ENCODE measurements around the gene MYCBPAP. TPM values are rescaled to one million over a fixed set of nuclear protein-coding genes. Genes with fewer than 3 reads are reported as not detected.

MYCBPAP gene
- total RNA-seq, 1 experiment from 2014 or later, result not detected

- TF ChIP-seq ELF1 (IDR thresholded peaks at IDR 0.05; ENCODE audit: borderline replicate concordance, low read depth) (no peak), CBX3 (IDR thresholded peaks at IDR 0.05; ENCODE audit: low read depth) (no peak), SRF (IDR thresholded peaks at IDR 0.05; ENCODE audit: low read depth) (no peak), ATF3 (IDR thresholded peaks at IDR 0.05) (no peak), SP1 (IDR thresholded peaks at IDR 0.05; ENCODE audit: low read depth) (no peak)
Observed at GRCh38 chr17:50487213-50488096, 20.8 kb upstream of the MYCBPAP start (continued).

DNA sequence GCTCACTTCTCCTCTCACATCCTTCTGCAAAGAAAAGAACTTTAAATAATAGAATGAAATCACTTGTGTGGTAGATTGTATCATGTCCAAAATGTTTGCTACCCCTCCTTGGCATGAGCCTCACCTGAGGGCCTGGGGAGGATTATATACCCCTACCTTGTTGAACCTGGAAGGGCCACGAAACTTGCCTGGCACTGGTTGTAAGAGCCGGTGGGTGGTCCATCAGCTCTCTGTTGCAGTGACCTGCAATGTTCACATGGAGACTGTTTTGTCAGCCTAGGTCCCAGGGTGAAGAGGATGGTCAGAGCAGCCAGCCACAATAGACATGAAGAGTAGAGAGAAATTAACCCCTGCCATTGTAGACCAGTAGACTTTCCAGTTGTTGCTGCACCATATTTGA, 19.4 kb upstream of the MYCBPAP start:
- Histone ChIP-seq H3K36me3 (ENCODE audit: control insufficient read depth in 1 of 2, insufficient read depth in 2 of 2, low read length in 2 of 2) (peaks cover 11 to 21% of the 10 kb centered on the region in 2 experiments), H3K4me3 (replicated peaks in 1 of 2; ENCODE audit: low read depth in 1 of 2, low read length in 2 of 2) (no peak overlapping the region), H3K27ac (ENCODE audit: low read depth, low read length) (no peak overlapping the region), H3K4me1 (ENCODE audit: control insufficient read depth in 1 of 2, insufficient read depth in 2 of 2, low read length in 2 of 2) (peaks cover 3 to 17% of the 10 kb centered on the region in 2 experiments; a peak in 3 of 4 replicates), H3K9me2 (ENCODE audit: insufficient read depth) (no peaks in the 10 kb centered on the region), H2AFZ (ENCODE audit: low read depth, low read length, poor library complexity, severe bottlenecking) (no peak overlapping the region), H3K4me2 (ENCODE audit: low read length) (no peak overlapping the region), H3K9me3 (ENCODE audit: control insufficient read depth in 1 of 2, insufficient read depth in 1 of 2, low read depth in 1 of 2, low read length in 2 of 2) (no peaks in the 10 kb centered on the region), H4K20me1 (ENCODE audit: insufficient read depth) (no peaks in the 10 kb centered on the region), H3K79me2 (ENCODE audit: insufficient read depth, low read length) (no peaks in the 10 kb centered on the region), H3K27me3 (ENCODE audit: insufficient read depth, low read length) (no peaks in the 10 kb centered on the region), H3K9ac (ENCODE audit: low read length) (no peak overlapping the region)
- ChIA-PET CTCF (interaction anchor here (1.0 kb wide), 1 partner anchor 364 kb away, joined by 3 read pairs; no protein-coding TSS in a partner anchor), POLR2A (no interaction called here), RAD21 (ENCODE audit: low non-redundant PET in 1 of 2, low total read pairs in 2 of 2, uncharacterized antibody in 2 of 2, unreplicated experiment in 2 of 2) (no interaction called here)
- no TSS peak for BruUV-seq (replicated peaks)
- ATAC-seq (no peak), DNase-seq (ENCODE audit: low read depth, low spot score) (no peak)
- intact Hi-C loops (cut with micrococcal nuclease), result no loop called here
- TF ChIP-seq, protein P1, sequence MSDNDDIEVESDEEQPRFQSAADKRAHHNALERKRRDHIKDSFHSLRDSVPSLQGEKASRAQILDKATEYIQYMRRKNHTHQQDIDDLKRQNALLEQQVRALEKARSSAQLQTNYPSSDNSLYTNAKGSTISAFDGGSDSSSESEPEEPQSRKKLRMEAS (IDR thresholded peaks at IDR 0.05), result no peak
- TF ChIP-seq ATF3 (IDR thresholded peaks at IDR 0.05) (no peak), POLR2AphosphoS5 (IDR thresholded peaks at IDR 0.05; ENCODE audit: low read depth, low read length) (no peak), EZH2 (IDR thresholded peaks at IDR 0.05) (no peak), TCF7L2 (IDR thresholded peaks at IDR 0.05; ENCODE audit: borderline replicate concordance, extremely low read depth, insufficient read depth, insufficient read length) (no peak), CEBPB (IDR thresholded peaks at IDR 0.05; ENCODE audit: low read depth) (no peak), EZH2phosphoT487 (IDR thresholded peaks at IDR 0.05; ENCODE audit: borderline replicate concordance) (no peak), ZNF274 (IDR thresholded peaks at IDR 0.05; ENCODE audit: low read depth, low read length) (no peak), JUND (IDR thresholded peaks at IDR 0.05) (no peak), SRF (IDR thresholded peaks at IDR 0.05; ENCODE audit: low read depth) (no peak), SP1 (IDR thresholded peaks at IDR 0.05; ENCODE audit: low read depth) (no peak), POLR2A (IDR thresholded peaks at IDR 0.05; ENCODE audit: borderline replicate concordance, extremely low read depth, insufficient read depth, insufficient read length) (no peak), SIN3A (IDR thresholded peaks at IDR 0.05; ENCODE audit: low read depth) (no peak), ELF1 (IDR thresholded peaks at IDR 0.05; ENCODE audit: borderline replicate concordance, low read depth) (no peak), YY1 (IDR thresholded peaks at IDR 0.05; ENCODE audit: extremely low read depth, insufficient replicate concordance, low read depth, low read length) (no peak), CBX3 (IDR thresholded peaks at IDR 0.05; ENCODE audit: low read depth) (no peak)
- TF ChIP-seq, protein P2, sequence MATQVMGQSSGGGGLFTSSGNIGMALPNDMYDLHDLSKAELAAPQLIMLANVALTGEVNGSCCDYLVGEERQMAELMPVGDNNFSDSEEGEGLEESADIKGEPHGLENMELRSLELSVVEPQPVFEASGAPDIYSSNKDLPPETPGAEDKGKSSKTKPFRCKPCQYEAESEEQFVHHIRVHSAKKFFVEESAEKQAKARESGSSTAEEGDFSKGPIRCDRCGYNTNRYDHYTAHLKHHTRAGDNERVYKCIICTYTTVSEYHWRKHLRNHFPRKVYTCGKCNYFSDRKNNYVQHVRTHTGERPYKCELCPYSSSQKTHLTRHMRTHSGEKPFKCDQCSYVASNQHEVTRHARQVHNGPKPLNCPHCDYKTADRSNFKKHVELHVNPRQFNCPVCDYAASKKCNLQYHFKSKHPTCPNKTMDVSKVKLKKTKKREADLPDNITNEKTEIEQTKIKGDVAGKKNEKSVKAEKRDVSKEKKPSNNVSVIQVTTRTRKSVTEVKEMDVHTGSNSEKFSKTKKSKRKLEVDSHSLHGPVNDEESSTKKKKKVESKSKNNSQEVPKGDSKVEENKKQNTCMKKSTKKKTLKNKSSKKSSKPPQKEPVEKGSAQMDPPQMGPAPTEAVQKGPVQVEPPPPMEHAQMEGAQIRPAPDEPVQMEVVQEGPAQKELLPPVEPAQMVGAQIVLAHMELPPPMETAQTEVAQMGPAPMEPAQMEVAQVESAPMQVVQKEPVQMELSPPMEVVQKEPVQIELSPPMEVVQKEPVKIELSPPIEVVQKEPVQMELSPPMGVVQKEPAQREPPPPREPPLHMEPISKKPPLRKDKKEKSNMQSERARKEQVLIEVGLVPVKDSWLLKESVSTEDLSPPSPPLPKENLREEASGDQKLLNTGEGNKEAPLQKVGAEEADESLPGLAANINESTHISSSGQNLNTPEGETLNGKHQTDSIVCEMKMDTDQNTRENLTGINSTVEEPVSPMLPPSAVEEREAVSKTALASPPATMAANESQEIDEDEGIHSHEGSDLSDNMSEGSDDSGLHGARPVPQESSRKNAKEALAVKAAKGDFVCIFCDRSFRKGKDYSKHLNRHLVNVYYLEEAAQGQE (IDR thresholded peaks at IDR 0.05; ENCODE audit: low read depth), result no peak
- TF ChIP-seq, protein P3, sequence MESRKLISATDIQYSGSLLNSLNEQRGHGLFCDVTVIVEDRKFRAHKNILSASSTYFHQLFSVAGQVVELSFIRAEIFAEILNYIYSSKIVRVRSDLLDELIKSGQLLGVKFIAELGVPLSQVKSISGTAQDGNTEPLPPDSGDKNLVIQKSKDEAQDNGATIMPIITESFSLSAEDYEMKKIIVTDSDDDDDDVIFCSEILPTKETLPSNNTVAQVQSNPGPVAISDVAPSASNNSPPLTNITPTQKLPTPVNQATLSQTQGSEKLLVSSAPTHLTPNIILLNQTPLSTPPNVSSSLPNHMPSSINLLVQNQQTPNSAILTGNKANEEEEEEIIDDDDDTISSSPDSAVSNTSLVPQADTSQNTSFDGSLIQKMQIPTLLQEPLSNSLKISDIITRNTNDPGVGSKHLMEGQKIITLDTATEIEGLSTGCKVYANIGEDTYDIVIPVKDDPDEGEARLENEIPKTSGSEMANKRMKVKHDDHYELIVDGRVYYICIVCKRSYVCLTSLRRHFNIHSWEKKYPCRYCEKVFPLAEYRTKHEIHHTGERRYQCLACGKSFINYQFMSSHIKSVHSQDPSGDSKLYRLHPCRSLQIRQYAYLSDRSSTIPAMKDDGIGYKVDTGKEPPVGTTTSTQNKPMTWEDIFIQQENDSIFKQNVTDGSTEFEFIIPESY (IDR thresholded peaks at IDR 0.05; ENCODE audit: extremely low read depth, insufficient replicate concordance, low read length), result no peak
